Measurements from ENCODE around the gene ST3GAL6. TPM values are rescaled to one million over a fixed set of nuclear protein-coding genes. Genes with fewer than 3 reads are reported as not detected.

Gene ST3GAL6
- total and polyA plus RNA-seq, 10 of the 15 experiments (the other 5 are each of a cell fraction or from before 2014, with no cell fraction given), result 19.5 to 41.2 (median 37.4) TPM

GRCh38 chr3:98770261-98771039, 7.3 kb downstream of the ST3GAL6 start:
- peak overlapping the region; percentile 85 for H3K4me2 ChIP-seq (ENCODE audit: control insufficient read depth, insufficient read depth)
- ATAC-seq (peak; percentile 95), DNase-seq (ENCODE audit: low read depth, low spot score) (peak; percentile 53)
- TF ChIP-seq HDAC6 (IDR thresholded peaks at IDR 0.05; ENCODE audit: unreplicated experiment), result no peak
- no peak for TF ChIP-seq NR2C2 (IDR thresholded peaks at IDR 0.05; ENCODE audit: borderline replicate concordance, control insufficient read depth, insufficient read length, low read depth)
- TF ChIP-seq MTA2 (IDR thresholded peaks at IDR 0.05; ENCODE audit: low read depth), result peak; percentile 58; the same call in 1 of the 2 replicates
- peak; percentile 89 to 91 for TF ChIP-seq IKZF2 (IDR thresholded peaks at IDR 0.05)
- TF ChIP-seq CHD2 (IDR thresholded peaks at IDR 0.05; ENCODE audit: borderline replicate concordance, low read depth, low read length), result peak; percentile 43; the same call in 1 of the 2 replicates
- 0 out of 2 replicates have a peak, but pooled peaks have one; percentile 21 for TF ChIP-seq RB1 (IDR thresholded peaks at IDR 0.05; ENCODE audit: borderline replicate concordance)
- TF ChIP-seq IRF4 (IDR thresholded peaks at IDR 0.05; ENCODE audit: low read depth, low read length), result 0 out of 2 replicates have a peak, but pooled peaks have one; percentile 25
- peak; percentile 60; the same call in 1 of the 2 replicates for TF ChIP-seq ATF7 (IDR thresholded peaks at IDR 0.05; ENCODE audit: low read depth)
- TF ChIP-seq PAX5 (IDR thresholded peaks at IDR 0.05; ENCODE audit: borderline replicate concordance, low read depth, low read length), result peak; percentile 66
- 0 out of 2 replicates have a peak, but pooled peaks have one; percentile 68 for TF ChIP-seq TCF12 (IDR thresholded peaks at IDR 0.05; ENCODE audit: low read depth, low read length)
- peak; percentile 91 for TF ChIP-seq EED (IDR thresholded peaks at IDR 0.05; ENCODE audit: low read depth)
- peak; percentile 59 for TF ChIP-seq USF1 (IDR thresholded peaks at IDR 0.05; ENCODE audit: borderline replicate concordance, extremely low read length, insufficient read depth, low read depth, low read length)
- TF ChIP-seq JUNB (IDR thresholded peaks at IDR 0.05), result peak; percentile 34; the same call in 1 of the 2 replicates
- TF ChIP-seq YY1 (IDR thresholded peaks at IDR 0.05; ENCODE audit: low read depth, low read length), result no peak
- no peak for TF ChIP-seq BCLAF1 (IDR thresholded peaks at IDR 0.05)
- TF ChIP-seq RELB (IDR thresholded peaks at IDR 0.05; ENCODE audit: low read depth), result peak; percentile 86; the same call in 1 of the 2 replicates
- no peak for TF ChIP-seq NR2C1 (IDR thresholded peaks at IDR 0.05)

More at GRCh38 chr3:98770261-98771039, 7.3 kb downstream of the ST3GAL6 start:
- H4K20me1 ChIP-seq (ENCODE audit: control insufficient read depth, insufficient read depth), result no peaks in the 10 kb centered on the region
- H3K9me3 ChIP-seq (replicated peaks; ENCODE audit: control insufficient read depth, insufficient read depth, low read length), result no peaks in the 10 kb centered on the region
- peak; percentile 61 for FAIRE-seq
- ChIA-PET RAD21 (ENCODE audit: unreplicated experiment) (interaction anchor here (0.8 to 2.8 kb wide), 17 partner anchors 9 to 170 kb away, joined by 3 to 16 read pairs (median 4); no protein-coding TSS in a partner anchor), POLR2A (interaction anchor here (0.9 to 1.5 kb wide), 11 partner anchors 9 to 158 kb away, joined by 3 to 7 read pairs (median 4); no protein-coding TSS in a partner anchor), CTCF (interaction anchor here (0.7 to 2.8 kb wide), 18 partner anchors 8 to 176 kb away, joined by 3 to 16 read pairs (median 4); no protein-coding TSS in a partner anchor), SMC1A (ENCODE audit: uncharacterized antibody, unreplicated experiment) (interaction anchor here (0.7 to 3.2 kb wide), 19 partner anchors 9 to 732 kb away, joined by 3 to 23 read pairs (median 8); no protein-coding TSS in a partner anchor)
- 0 out of 2 replicates have a peak overlapping the region, but pooled peaks have one; percentile 5 for H3K4me3 ChIP-seq
- in situ Hi-C loops (cut with MboI) (no loop called here), intact Hi-C loops (cut with micrococcal nuclease; ENCODE audit: unreplicated experiment) (loop anchor here (5.0 kb wide), 1 partner anchor 38 kb away; no protein-coding TSS in a partner anchor)
- H3K36me3 ChIP-seq (ENCODE audit: control insufficient read depth in 2 of 2, insufficient read depth in 2 of 2, low read length in 1 of 2), result no peaks in the 10 kb centered on the region; a peak in 1 of 4 replicates
- H2AFZ ChIP-seq (ENCODE audit: control insufficient read depth, low read depth, low read length), result peak overlapping the region; percentile 77
- H3K27me3 ChIP-seq (replicated peaks in 1 of 2; ENCODE audit: control insufficient read depth in 2 of 2, insufficient read depth in 2 of 2, low read length in 1 of 2), result no peaks in the 10 kb centered on the region
- H3K9ac ChIP-seq (ENCODE audit: control insufficient read depth, insufficient read depth, low read length), result 0 out of 2 replicates have a peak overlapping the region, but pooled peaks have one; percentile 20
- WGBS (ENCODE audit: insufficient coverage, insufficient replicate concordance, low lambda C conversion rate, missing lambda C conversion rate), result 56% methylated on average over 8 of the region's 8 CpGs
- H3K27ac ChIP-seq (ENCODE audit: control insufficient read depth, insufficient read depth), result peak overlapping the region; percentile 62
- peaks cover 10% of the 10 kb centered on the region for H3K4me1 ChIP-seq (ENCODE audit: control insufficient read depth, insufficient read depth, low read length)
- TSS peak; percentile 29 for BruUV-seq (replicated peaks)
- H3K79me2 ChIP-seq (ENCODE audit: control insufficient read depth, insufficient read depth, low read length), result no peaks in the 10 kb centered on the region
